NCI-H1930 (cell line): ENCODE measurements around the gene SLC6A2.

Experiments
- DNase-seq, 2 experiments: peaks; one replicate each; lab custom pipeline; 2025; lab: John Stamatoyannopoulos, UW

SLC6A2 gene

DNA sequence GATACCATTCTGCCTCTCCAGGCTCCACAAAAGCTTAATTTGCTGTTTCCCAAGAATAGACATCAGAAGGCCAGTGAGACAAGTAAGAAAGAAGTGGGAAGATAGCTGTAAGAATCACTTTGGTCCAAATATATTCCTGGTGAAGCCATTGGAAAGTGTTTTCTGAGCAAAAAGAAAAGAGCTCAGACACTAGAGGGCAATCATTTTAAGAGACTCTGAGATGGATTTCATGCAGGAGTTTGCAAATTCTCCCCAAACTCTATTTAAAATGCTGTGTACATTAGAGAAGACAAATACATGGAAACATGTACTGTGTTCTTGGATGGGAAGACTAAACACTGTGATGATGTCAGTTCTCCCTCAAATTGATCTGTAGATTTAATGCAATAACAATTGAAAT is 8.0 kb upstream of the SLC6A2 start:
- no peak for DNase-seq

DNA sequence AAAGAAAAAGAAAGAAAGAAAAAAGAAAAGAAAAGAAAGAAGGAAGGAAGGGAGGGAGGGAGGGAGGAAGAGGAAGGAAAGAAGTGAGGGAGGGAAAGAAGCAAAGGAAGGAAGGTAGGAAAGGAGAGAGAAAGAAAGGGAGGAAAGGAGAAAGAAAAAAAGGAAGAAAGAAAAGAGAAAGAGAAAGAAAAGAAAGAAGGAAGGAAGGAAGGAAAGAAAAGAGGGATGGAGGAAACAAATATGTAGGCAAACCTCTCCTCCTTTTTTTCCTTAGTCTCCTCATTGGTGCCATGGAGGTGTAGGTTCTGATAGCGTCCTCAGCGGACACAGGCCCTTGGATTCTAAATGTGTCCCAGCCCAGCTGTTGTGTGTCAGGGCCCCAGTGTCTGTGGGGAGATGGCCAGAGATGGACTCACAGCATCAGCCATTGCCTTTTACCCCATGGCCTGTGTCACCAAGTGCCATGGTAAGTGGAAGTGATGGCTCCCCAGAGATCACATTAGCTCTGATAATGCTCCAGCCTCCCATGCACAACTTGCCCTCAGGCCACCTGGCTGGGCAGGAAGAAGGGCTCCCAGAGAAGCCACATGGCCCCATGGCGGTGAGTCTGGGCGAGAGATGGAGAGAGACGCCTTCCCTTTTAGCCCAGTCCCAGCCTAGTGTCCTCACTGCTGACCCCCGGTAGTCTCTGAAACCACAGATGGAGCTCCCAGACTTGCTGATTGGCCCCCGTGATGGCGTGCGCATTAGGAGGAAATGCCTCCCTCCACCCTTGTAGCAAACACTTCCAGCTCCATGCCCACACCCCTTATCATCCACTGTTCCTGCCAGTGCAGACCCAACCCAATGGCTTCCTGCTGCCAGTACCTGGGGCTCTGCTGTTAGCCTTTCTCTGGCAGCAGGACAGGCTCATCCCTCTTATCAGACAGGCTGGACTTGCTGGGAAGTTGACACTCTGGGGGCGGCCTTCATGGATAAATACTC is 3.7 kb upstream of the SLC6A2 start:
- DNase-seq = no peak

DNA sequence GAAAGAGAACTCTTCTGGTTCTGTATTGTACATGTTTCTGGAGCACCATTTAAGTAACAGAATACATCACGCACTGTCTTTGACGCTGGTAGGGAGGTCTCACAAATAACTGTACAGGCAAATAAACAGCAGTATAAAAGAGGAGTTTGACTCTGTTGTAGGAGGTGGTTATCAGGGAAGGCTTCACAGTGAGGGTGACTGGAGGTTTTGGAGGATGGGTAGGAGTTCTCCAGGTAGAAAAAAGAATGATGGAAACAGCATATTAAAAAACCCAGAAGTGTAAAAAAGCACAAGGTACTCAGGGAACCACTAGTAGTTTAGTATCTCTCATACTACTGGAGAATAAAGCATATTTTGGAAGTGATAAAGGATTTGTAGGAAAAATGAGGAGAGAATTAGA is 2.7 kb upstream of the SLC6A2 start:
- no peak for DNase-seq

DNA sequence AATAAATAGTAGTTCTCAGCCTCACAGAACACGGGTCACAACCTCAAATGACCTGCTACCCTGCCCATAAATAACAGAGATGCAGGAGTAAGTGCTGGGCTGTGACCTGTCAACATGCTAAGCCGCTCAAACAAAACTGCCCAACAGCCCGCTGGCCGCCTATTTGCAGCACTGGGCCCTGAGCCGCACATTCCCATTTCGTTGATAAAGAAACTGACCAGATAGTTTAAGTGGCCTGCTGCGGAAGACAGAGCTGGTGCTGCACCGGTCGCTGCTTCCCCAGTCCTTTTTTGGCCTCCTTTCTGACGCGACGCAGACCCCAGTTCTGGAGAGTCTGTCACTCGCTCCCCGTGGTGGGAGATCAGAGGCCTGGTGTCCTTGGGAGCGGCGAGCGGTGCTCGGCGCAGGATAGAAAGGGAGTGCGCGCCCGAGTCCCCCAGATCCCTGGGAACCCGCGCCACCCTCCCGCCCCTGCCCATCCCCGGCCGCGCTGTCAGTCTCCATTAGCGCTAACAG is 349 bp upstream of the SLC6A2 start:
- no peak for DNase-seq

DNA sequence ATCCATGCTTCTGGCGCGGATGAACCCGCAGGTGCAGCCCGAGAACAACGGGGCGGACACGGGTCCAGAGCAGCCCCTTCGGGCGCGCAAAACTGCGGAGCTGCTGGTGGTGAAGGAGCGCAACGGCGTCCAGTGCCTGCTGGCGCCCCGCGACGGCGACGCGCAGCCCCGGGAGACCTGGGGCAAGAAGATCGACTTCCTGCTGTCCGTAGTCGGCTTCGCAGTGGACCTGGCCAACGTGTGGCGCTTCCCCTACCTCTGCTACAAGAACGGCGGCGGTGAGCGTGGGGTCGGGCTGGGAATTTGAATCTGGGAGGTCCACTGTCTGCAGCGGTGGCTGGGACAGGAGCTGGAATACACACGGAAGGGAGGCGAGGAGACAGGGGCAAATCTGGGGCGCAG is 904 bp downstream of the SLC6A2 start:
- DNase-seq = no peak

DNA sequence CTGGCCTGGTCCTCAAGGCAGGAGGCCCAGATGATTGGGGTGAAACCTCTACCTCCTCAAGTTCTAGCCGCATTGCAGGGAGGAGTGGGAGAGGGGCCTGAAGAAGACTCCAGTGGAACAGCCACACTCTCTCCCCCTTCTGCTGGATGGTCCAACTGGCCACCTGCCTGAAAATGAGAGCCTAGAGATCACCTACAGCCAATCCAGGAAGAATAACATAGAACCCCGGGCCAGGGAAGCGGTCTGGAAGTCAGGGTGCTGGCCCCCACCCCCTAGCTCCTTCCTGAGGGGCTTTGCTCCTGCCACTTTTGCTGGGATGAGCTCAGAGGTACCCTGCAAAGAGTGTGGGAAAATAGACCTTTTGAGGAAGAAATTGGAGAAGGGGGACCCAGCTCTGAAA is 1.8 kb downstream of the SLC6A2 start:
- no peak for DNase-seq

DNA sequence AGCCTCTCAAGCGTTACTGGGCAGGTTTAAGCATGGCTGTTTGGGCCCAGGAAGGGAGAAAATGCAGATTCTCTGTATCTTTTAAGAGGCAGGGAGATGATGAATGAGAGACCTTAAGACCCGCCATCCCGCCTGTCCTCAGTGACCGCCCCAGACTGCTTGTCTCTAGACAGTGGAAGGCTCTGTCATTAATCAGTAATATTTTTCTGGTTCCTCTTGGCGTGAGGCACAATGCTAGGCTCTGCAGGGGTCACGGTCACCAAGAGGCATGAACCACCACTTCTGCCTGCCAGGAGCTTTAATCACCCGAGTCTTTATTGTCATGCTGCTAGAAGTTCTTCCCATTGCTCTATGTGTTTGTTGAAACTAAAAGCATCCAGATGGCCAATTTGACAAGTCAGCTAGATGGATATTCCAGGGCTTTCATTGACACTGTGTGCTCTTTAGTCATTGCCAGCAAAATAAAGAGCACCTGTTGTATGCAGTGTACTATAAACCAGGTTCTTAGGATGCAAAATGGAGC is 3.2 kb downstream of the SLC6A2 start:
- no peak for DNase-seq

DNA sequence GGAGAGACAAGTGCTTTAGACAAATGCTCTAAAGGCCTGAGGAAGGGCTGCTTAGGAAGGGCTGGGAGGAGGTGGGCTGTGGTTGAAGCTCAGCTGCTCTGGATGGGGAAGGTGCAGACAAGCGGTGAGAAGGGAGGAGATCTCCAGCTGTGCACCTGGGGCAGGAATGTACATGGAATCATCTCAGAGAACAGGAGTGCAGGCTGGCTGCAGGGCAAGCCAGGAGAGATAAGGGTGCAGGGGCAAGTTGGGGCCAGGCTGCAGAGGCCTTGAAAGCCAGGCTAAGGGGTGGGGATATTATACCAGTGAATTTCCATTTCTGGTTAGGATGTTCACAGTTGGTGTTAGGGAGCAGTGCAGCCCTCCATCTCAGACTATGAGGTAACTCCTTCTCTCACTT is 4.2 kb downstream of the SLC6A2 start:
- DNase-seq = no peak

DNA sequence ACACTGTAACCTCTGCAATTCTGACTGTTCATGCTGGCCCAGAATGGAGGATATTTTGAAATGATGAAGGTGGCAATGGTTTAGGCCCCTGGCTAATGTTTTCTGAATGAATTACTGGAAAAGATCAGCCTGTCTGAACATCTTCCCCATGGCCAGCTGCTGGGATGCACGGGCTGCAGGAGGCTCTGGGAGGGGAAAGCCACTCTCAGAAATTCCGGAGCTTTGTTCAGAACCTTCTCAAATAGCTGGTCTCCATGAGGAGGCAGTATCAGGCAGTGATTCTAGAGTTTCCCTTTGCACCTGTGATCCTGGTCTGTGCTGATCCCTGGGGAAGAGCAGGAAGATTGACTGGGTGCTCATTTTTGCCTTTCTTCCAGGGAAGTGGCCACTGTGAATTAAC is 5.0 kb downstream of the SLC6A2 start:
- DNase-seq = no peak

DNA sequence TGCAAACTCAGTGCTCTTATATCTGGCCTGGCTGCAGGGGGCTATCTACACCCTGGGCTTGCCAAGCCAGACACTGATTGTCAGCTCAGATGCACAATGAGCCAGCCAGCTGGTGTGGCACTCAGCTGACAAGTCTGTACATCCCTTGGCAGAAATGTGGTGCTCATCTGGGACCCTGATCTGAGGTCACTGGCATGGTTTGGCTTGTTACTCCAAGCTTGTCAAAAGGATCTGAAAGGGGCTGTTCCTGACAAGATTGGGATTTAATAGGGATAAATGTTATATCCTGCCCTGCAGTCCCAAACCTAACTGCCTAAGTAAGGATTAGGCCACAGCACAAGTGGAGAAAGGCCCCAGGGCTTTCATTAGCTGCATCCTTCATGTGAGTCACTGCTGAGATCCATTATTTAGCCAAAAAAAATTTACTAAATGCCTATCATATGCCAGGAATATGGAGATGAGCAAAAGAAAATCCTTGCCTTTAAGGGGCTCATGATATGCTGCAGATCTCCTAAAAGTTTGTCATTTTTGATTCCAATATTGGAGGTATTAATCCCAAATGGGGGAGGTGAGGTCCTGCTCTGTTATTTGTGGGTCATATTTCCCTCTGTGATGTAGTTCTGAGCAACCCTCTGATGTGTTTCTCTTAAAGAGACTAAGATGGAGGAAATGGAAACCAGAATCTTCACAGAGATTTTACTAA is 6.3 kb downstream of the SLC6A2 start:
- DNase-seq = no peak

DNA sequence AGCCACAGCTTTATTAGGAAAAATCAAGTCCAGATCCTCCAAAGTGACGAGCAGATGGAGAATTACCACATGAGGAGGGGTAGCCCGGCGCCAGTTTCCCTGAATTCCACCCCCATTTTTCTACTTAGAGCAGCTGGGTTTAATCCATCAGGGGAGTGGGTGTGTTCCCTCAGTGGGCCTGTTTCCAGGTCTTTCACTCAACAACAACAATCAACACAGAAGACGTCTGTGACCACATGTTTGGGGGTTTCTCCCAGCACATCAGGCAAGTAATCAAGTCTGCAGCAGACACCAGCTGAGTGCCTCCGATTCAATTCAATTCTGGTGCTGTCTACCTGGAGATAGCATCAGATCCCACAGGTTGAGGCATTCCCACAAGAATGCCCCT is 6.8 kb downstream of the SLC6A2 start:
- no peak for DNase-seq

DNA sequence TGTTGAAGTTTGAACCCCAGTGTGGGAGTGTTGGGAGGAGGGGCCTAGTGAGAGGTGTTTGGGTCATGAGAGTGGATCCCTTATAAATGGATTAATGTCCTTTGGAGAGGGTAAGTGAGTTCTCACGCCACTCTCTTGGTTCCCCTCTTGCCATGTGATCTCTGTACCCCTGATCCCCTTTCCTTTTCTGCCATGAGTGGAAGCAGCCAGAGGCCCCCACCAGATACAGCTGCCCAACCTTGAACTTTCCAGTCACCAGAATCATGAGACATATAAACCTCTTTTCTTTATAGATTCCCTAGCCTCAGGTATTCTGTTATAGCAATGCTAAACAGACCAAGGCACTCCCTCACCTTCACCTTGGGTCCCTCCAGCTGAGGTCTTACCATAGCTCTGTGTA is 7.4 kb downstream of the SLC6A2 start:
- DNase-seq = no peak

DNA sequence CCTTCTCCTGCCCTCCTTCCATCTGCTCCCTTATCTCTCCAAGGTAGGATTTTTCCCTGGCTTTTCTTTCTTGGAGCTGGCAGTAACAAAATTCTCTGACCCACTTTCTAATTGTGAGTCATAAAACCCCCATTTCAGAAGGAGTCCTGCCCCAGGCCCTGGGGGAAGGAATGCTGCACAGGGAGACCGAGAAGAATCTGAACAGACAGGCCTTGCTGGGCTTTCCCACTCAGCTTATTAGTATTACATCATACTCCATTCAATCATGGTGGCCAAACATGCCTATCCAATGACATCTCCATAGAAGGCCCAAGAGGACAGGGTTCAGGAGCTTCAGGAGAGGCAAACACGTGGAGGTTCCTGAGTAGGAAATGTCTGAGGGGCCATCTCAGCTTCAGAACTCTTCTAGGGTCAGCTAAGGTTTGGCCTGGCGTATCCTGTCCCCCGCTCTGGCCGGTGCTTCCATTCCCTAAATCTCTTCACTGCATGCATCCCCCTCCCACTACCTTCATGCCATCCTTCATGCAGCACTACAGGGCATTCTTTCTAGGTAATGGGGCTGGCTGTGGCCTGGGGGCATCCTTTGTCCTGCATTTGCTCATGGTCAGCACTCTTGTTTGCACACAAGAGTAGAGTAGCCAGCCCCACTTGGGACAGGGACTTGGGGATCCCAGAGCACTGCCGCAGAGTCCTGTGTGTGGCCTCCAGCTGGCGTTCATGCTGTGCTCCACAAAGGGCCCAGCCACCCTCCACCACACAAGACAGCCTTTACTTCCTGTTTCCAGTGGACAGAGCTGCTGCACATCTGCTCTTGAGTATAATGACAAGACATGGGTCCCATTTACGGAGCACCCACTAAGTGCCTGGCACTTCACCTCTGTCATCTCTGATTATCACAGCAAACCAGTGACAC is 8.2 kb downstream of the SLC6A2 start:
- DNase-seq = no peak

DNA sequence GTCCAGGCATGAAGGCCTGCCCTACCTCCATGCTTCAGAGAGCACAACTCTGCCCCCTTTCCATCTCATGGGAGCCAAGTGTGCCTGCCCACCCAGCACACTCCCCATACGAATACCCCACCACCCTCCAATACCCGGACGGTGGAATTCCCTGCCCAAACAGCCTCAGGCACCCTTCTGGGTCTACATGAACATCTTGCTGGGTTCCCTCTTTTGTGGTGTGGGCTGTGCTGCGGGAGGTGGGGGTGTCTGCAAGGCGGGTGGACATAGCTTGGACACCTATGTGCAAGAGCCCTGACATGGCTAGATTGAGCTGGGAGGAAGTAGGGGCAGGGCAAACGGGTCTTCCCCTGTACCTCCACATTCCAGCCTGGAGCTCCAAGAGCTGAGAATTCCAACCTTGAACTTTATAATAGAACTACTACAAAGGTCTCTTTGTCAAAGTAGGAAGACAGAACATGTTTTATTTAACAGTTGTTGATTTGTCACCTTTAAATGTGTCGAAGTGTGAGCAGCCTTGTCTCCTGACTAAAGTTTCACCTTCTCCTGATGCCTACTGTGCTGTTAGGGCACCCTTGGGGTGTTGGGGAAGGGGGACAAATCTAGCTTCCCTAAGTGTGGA is 9.1 kb downstream of the SLC6A2 start:
- no peak for DNase-seq

DNA sequence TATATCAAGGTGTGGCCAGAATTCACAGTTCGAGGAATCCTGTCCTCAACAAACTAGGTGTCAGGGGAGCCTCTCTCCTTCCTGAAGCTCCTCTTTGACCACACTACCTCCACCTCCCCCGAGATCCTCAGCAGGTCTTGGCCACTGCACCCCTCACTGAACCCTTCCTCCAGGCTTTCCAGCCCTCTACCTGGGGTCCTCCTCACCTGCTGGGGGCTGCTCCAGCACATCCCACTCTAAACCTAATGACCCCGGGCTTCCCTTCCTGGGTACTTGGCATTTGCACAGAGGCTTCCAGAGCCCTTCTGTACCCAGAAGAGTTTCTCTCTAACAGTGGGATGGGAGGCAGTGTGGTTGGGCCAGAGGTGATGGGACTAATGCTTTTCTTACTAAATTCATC is 9.7 kb downstream of the SLC6A2 start:
- no peak for DNase-seq

DNA sequence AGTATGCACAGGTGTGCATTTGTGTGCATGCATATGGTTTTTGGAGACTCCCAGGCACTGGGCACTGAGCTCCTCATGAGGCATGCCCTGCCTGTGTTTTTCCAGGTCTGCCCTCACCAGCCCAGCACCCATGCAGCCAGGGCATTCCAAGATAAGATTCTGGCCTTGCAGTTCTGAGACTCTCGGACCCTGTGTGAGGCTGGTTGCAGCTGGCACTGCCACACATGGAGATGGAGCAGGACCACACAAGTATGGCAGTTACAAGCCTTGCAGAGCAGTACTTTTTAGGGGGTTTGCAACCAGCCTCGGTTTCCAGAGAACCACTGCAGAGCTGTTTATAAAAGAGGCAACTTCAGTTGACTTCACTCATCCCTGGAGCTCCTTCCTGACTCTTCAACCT is 10.2 kb downstream of the SLC6A2 start:
- no peak for DNase-seq

DNA sequence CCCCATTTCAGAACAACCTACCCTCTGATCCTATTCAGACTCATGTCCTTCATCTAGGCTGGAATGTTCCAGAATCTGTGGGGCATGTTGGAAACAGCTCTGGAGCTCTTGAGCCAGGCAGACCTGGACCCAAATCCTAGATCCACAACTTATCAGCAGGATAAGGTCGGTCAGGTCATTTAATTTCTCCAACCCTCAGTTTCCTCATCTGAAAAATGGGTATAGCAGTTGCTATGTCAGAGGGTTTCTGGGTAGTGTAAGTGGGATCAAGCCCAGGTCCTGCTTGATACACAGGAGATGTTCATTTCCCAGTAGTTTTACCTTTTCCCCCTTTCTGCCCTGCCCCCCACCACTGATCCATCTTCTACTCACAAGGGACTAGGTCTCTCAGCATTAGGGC is 12.0 kb downstream of the SLC6A2 start:
- DNase-seq = no peak

DNA sequence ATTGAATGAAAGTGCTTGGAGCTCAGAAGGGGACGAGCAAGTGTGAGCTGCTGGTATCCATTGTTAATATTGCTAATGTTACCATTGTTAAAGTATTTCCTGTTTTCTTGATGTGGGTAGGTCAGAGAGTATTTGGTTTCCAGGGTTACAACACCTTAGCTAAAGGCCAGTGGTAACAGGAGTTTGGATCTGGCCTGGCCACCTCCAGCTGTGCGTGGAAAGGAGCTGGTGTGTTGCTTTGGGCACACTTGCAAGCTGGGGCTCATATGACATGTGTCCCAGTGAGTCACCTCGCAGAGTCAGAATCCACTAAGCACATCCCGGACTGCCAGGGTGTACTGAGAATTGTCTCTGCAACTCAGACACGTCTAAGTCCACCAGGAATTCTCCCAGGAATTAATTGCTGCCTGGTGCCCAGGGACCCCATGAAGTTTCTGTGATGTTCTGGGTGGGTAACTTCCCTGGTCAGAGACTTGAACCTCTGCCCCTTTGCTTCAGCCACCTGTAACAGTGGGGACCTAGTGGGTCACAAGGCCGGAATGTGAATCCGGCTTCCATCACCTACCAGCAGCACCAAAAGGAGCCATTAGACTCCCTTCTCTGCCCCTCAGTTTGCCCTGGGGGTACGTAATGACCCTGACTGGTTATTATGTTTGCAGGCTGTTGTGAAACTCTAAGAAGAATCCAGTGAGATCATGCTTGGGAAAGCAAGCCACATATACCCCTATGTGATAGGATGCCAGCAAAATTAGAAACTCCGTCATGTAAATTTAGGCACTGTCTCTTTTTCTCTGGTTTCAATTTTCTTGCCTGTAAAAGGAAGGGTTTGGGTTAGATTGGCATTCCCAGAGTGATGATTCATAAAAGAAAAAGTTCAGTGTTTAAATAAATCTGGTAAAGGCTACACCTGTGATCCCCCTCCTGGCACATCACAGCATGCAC is 12.8 kb downstream of the SLC6A2 start:
- no peak for DNase-seq

DNA sequence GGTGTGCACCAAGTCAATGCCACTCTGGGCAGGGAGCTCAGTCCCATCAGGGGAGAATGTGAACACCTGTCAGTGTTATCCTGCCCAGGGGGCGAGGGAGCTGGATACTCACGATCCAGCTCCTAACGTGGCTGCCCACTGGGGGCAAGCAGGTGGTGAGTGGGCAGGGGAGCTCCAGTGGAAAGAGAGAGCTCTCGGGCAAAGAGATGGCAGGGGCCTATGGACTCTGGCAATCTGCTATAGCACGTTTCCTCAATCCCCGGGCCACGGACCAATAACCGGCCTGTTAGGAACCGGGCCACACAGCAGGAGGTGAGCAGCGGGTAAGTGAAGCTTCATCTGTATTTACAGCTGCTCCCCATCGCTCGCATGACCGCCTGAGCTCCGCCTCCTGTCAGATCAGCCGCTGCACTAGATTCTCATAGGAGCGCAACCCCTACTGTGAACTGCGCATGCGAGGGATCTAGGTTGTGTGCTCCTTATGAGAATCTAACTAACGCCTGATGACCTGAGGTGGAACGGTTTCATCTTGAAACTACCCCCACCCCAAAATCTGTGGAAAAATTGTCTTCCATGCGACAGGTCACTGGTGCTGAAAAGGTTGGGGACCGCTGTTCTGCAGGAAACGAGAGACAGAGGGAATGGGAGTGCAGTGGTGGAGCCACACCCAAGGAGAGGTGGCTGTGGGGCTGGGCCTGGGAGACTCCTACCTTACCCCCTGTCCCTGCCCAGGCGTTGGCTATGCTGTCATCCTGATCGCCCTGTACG is 15.6 kb downstream of the SLC6A2 start:
- no peak for DNase-seq

DNA sequence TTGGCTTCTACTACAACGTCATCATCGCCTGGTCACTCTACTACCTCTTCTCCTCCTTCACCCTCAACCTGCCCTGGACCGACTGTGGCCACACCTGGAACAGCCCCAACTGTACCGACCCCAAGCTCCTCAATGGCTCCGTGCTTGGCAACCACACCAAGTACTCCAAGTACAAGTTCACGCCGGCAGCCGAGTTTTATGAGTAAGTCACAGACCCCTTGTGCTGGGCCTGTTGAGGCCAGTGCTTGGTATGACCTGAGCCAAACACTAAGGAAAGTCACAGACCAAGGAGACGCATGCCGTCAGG is 16.1 kb downstream of the SLC6A2 start:
- DNase-seq = no peak
